SK-N-SH (cell line): ENCODE data around the gene FAIM2. TPM values are rescaled to one million over a fixed set of nuclear protein-coding genes. Genes with fewer than 3 reads are reported as not detected.

Experiments used
- CTCF ChIA-PET: fragments of 300-600, 350-600 bp; formaldehyde crosslinking; extraction: SDS; loops from one replicate; lab custom pipeline; 2021; lab: Yijun Ruan, JAX
- POLR2A ChIA-PET: fragments of 350-600 bp; sonication (Branson Sonifier 250); formaldehyde crosslinking; extraction: SDS; loops from one replicate; lab custom pipeline; 2020; ENCODE audit warnings: antibody characterized with exemption, inconsistent platforms; lab: Yijun Ruan, JAX
- DNase-seq: peaks from one replicate; pipeline ENCODE4 v3.0.0; 2012
- H2AFZ ChIP-seq: fragments of 200-600 bp; sonication (generic); 2 replicates; pipeline ENCODE4 v1.8.1; 2016; ENCODE audit warnings: antibody characterized with exemption, mild to moderate bottlenecking, low read depth
- H3F3A ChIP-seq: fragments of 200-600 bp; sonication (generic); replicated peaks from 2 replicates; pipeline ENCODE3; 2016; ENCODE audit warnings: antibody characterized with exemption, mild to moderate bottlenecking; ENCODE audit not compliant: insufficient read depth
- H3K27ac ChIP-seq, 2 experiments: fragments of 200-500 bp in 1 of 2; fragments of 200-600 bp in 1 of 2; sonication (Bioruptor generic) in 1 of 2; sonication (generic), shearing (Covaris generic) in 1 of 2; 2 replicates each; pipeline versions ENCODE4 v1.5.1 to v1.6.1; 2014 to 2016; ENCODE audit warnings: low read depth in 2 of 2, inconsistent platforms in 1 of 2, low read length in 1 of 2, mild to moderate bottlenecking in 1 of 2, mixed read lengths in 1 of 2
- H3K27me3 ChIP-seq: fragments of 200-600 bp; sonication (generic), shearing (Covaris generic); 2 replicates; pipeline ENCODE4 v1.6.1; 2016; ENCODE audit warnings: mixed run types; ENCODE audit not compliant: insufficient read depth
- H3K36me3 ChIP-seq, 2 experiments: fragments of 200-500 bp in 1 of 2; fragments of 200-600 bp in 1 of 2; sonication (Bioruptor generic) in 1 of 2; sonication (generic) in 1 of 2; replicated peaks in 1 of 2; 2 replicates each; pipeline versions ENCODE3 to v1.5.1; 2014 to 2016; ENCODE audit warnings: low read length in 1 of 2, mild to moderate bottlenecking in 1 of 2; ENCODE audit not compliant: insufficient read depth in 2 of 2, control insufficient read depth in 1 of 2
- H3K4me1 ChIP-seq, 2 experiments: fragments of 200-500 bp in 1 of 2; fragments of 200-600 bp in 1 of 2; sonication (Bioruptor generic) in 1 of 2; sonication (generic), shearing (Covaris generic) in 1 of 2; 2 replicates each; pipeline versions ENCODE4 v1.5.1 to v1.6.1; 2014 to 2016; ENCODE audit warnings: low read depth in 1 of 2, low read length in 1 of 2, mixed run types in 1 of 2; ENCODE audit not compliant: insufficient read depth in 2 of 2, control insufficient read depth in 1 of 2
- H3K4me2 ChIP-seq: fragments of 200-600 bp; sonication (generic), shearing (Covaris generic); 2 replicates; pipeline ENCODE4 v1.6.1; 2017; ENCODE audit warnings: mixed run types
- H3K4me3 ChIP-seq, 2 experiments: fragments of 200-500 bp in 1 of 2; fragments of 200-600 bp in 1 of 2; sonication (Bioruptor generic) in 1 of 2; sonication (generic), shearing (Covaris generic) in 1 of 2; 2 replicates each; pipeline versions ENCODE4 v1.5.1 to v1.8.1; 2014 to 2016; ENCODE audit warnings: low read depth in 2 of 2, inconsistent platforms in 1 of 2, low read length in 1 of 2, mild to moderate bottlenecking in 1 of 2, mixed read lengths in 1 of 2, moderate library complexity in 1 of 2
- H3K79me2 ChIP-seq: fragments of 200-600 bp; sonication (generic); 2 replicates; pipeline ENCODE4 v1.8.1; 2017; ENCODE audit warnings: mild to moderate bottlenecking; ENCODE audit not compliant: insufficient read depth
- H3K9ac ChIP-seq: fragments of 200-600 bp; sonication (generic); 2 replicates; pipeline ENCODE4 v1.6.1; 2017; ENCODE audit warnings: mixed run types
- H3K9me2 ChIP-seq: fragments of 200-600 bp; sonication (generic); 2 replicates; pipeline ENCODE4 v1.6.1; 2017; ENCODE audit warnings: mixed run types
- H3K9me3 ChIP-seq: fragments of 200-600 bp; sonication (generic); 2 replicates; pipeline ENCODE4 v1.6.1; 2017; ENCODE audit warnings: mixed run types, mild to moderate bottlenecking, moderate library complexity
- H4K20me1 ChIP-seq: fragments of 200-600 bp; sonication (generic); 2 replicates; pipeline ENCODE4 v1.6.1; 2017; ENCODE audit warnings: mild to moderate bottlenecking, mixed run types; ENCODE audit not compliant: insufficient read depth
- CHD2 ChIP-seq: fragments of 150-350 bp; IDR thresholded peaks from 2 replicates; pipeline ENCODE4 v1.6.1; 2018; ENCODE audit warnings: low read length; ENCODE audit not compliant: partially characterized antibody
- EP300 ChIP-seq, 2 experiments: IDR thresholded peaks; 2 replicates each; pipeline versions ENCODE4 v1.4.0 to v1.6.1; 2012; ENCODE audit warnings: borderline replicate concordance in 1 of 2, low read depth in 1 of 2, low read length in 1 of 2
- EZH2phosphoT487 ChIP-seq: fragments of 200-600 bp; sonication (generic); IDR thresholded peaks from 2 replicates; pipeline ENCODE4 v1.6.1; 2017; ENCODE audit warnings: low read depth, mixed run types, mild to moderate bottlenecking, antibody characterized with exemption, moderate library complexity, borderline replicate concordance
- GABPA ChIP-seq: IDR thresholded peaks from 2 replicates; pipeline ENCODE4 v1.4.0; 2012; ENCODE audit warnings: low read depth, mild to moderate bottlenecking
- POLR2AphosphoS5 ChIP-seq: IDR thresholded peaks from 2 replicates; pipeline ENCODE4 v1.6.1; 2012; ENCODE audit warnings: low read depth, low read length
- RAD21 ChIP-seq: IDR thresholded peaks from 2 replicates; pipeline ENCODE4 v1.6.1; 2012; ENCODE audit warnings: mild to moderate bottlenecking, low read length
- SIN3A ChIP-seq: IDR thresholded peaks from 2 replicates; pipeline ENCODE4 v1.6.1; 2012; ENCODE audit warnings: low read depth, mild to moderate bottlenecking, low read length, moderate library complexity, borderline replicate concordance
- TCF12 ChIP-seq: IDR thresholded peaks from 2 replicates; pipeline ENCODE4 v1.4.0; 2012
- TEAD4 ChIP-seq: IDR thresholded peaks from 2 replicates; pipeline ENCODE4 v1.4.0; 2012; ENCODE audit warnings: mild to moderate bottlenecking, borderline replicate concordance; ENCODE audit not compliant: insufficient read depth
- USF1 ChIP-seq: IDR thresholded peaks from 2 replicates; pipeline ENCODE4 v1.4.0; 2012; ENCODE audit warnings: low read depth, borderline replicate concordance
- ZBTB33 ChIP-seq: IDR thresholded peaks from 2 replicates; pipeline ENCODE4 v1.4.0; 2012; ENCODE audit warnings: low read depth, borderline replicate concordance
- WGBS: methylation state at CpG from one replicate; pipeline ENCODE4 v1.1.6; 2017; ENCODE audit warnings: low lambda C conversion rate; 5-methylcytosine and 5-hydroxymethylcytosine counted together
- polyA plus RNA-seq, 3 experiments: library from polyadenylated mRNA; depleted of rRNA; stranded (reverse); fragments of >200 nt; gene quantifications; 2 replicates each; pipeline ENCODE4 v1.2.3, GENCODE V29; 2012
- TF ChIP-seq, protein P1 (sequence below): IDR thresholded peaks from 2 replicates; pipeline ENCODE4; 2012

Gene FAIM2
- polyA plus RNA-seq, 1 of the 3 experiments (the other 2 are of a cell fraction) = 11.3 TPM

DNA sequence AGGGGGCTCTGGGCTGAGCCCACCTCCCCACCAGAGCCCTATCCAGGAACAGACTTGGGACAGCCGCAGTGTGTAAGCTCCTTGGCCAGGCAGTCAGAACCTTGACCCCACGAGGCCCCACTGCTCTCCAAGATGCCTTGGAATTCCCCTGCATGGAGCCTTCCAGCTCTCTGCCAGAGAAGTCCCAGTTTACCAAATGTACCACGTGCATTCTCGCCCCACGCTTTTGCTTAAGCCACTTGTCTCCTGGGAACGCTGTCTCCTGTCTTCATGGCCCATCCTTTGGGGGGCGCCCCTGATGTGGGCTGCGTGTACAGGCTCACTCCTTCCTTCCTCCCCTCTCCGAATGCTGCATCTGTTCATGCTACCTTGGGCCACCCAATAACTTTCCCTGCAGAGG, 7.9 kb downstream of the FAIM2 start (continued):
- TF ChIP-seq USF1 (no peak), ZBTB33 (no peak)

DNA sequence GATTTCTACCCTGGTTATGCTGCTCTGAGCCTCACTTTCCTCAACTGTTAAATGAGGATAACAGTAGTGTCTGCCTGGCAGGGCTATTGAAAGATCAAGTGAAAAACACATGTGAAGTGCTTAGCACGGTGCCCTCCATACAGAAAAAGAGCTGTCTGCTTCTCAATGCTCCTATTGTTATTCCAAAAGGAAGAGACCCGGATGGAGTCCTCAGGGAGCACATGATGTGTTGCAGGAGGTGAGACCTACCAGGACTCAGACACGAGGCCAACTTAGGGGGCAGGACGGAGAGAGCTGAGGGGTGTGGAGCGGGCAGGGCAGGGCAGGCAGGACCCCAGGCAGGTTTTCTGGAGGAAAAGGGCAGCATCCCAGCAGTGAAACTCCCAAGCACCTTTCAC, 8.9 kb downstream of the FAIM2 start:
- ChIA-PET POLR2A (no interaction called here), CTCF (interaction anchor here (0.9 to 3.3 kb wide), 4 partner anchors 21 to 118 kb away, joined by 3 to 16 read pairs (median 5); no protein-coding TSS in a partner anchor)
- Histone ChIP-seq H3K4me3 (no peak overlapping the region), H3K79me2 (no peaks in the 10 kb centered on the region), H3K4me1 (peaks cover 5 to 11% of the 10 kb centered on the region in 2 experiments; a peak in 1 of 4 replicates), H3K9ac (no peak overlapping the region), H3K27me3 (no peaks in the 10 kb centered on the region), H2AFZ (no peak overlapping the region), H3K4me2 (peak overlapping the region; percentile 23; the same call in 1 of the 2 replicates), H3K36me3 (no peaks in the 10 kb centered on the region), H3K9me3 (no peaks in the 10 kb centered on the region), H4K20me1 (no peaks in the 10 kb centered on the region), H3F3A (no peaks in the 10 kb centered on the region), H3K9me2 (no peaks in the 10 kb centered on the region), H3K27ac (peak overlapping the region in 1 of 2 experiments; percentile 12; a peak in 1 of 4 replicates)
- TF ChIP-seq EZH2phosphoT487 (no peak), EP300 (IDR thresholded peaks at IDR 0.05; ENCODE audit: borderline replicate concordance in 1 of 2, low read depth in 1 of 2, low read length in 1 of 2) (no peak), CHD2 (no peak), SIN3A (no peak), POLR2AphosphoS5 (no peak), TEAD4 (no peak), GABPA (no peak), TCF12 (no peak), RAD21 (no peak)
- TF ChIP-seq, protein P1, sequence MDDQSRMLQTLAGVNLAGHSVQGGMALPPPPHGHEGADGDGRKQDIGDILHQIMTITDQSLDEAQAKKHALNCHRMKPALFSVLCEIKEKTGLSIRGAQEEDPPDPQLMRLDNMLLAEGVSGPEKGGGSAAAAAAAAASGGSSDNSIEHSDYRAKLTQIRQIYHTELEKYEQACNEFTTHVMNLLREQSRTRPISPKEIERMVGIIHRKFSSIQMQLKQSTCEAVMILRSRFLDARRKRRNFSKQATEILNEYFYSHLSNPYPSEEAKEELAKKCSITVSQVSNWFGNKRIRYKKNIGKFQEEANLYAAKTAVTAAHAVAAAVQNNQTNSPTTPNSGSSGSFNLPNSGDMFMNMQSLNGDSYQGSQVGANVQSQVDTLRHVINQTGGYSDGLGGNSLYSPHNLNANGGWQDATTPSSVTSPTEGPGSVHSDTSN = no peak
- DNase-seq = no peak
- 75% methylated on average over 5 of the region's 5 CpGs for WGBS
